GM12873 (cell line): ENCODE results near the gene C1orf35.

Experiments
- TF ChIP-seq, protein P1 (sequence below): IDR thresholded peaks from 2 replicates; pipeline ENCODE4 v1.5.1; 2012; ENCODE audit warnings: low read depth, mild to moderate bottlenecking, moderate library complexity, low read length, control low read depth; ENCODE audit not compliant: insufficient read depth; ENCODE audit errors: missing control alignments

Gene C1orf35

DNA sequence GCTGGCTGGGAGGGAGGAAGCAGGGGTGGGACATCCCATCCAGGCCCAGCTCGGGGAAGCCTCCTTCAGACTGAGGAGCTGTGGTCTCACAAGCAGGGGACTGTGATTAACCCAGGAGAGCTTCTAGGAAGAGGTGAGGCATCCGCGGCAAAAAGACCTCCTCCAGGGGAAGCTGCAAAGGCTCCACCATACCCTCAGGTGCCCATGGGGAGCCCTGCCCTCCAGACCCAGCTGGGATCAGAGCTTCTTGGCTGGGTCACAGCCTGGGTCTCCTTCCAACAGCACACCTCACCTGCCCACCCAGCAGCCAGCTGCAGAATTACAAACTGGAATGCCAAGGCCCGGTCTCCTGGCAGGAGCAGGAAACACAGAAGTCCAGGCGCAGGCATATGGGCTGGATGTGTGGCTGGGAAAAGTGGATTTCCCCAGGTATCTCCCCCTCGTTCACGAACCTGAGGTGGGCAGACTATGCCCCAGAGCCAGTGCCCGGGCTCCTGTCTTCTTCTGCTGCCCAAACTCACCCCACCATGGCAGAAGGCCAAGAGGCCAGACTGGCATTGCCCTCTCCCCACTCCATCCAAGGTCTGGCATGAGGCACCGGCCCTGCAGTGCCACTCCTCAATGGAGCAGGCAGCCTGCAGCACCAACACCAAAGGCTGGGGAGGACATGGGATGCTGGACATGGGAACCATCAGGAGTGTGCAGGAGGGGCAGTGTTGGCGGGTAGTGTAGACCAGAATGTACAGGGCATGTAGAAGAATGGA is 36.1 kb downstream of the C1orf35 start:
- TF ChIP-seq, protein P1, sequence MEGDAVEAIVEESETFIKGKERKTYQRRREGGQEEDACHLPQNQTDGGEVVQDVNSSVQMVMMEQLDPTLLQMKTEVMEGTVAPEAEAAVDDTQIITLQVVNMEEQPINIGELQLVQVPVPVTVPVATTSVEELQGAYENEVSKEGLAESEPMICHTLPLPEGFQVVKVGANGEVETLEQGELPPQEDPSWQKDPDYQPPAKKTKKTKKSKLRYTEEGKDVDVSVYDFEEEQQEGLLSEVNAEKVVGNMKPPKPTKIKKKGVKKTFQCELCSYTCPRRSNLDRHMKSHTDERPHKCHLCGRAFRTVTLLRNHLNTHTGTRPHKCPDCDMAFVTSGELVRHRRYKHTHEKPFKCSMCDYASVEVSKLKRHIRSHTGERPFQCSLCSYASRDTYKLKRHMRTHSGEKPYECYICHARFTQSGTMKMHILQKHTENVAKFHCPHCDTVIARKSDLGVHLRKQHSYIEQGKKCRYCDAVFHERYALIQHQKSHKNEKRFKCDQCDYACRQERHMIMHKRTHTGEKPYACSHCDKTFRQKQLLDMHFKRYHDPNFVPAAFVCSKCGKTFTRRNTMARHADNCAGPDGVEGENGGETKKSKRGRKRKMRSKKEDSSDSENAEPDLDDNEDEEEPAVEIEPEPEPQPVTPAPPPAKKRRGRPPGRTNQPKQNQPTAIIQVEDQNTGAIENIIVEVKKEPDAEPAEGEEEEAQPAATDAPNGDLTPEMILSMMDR: no peak

DNA sequence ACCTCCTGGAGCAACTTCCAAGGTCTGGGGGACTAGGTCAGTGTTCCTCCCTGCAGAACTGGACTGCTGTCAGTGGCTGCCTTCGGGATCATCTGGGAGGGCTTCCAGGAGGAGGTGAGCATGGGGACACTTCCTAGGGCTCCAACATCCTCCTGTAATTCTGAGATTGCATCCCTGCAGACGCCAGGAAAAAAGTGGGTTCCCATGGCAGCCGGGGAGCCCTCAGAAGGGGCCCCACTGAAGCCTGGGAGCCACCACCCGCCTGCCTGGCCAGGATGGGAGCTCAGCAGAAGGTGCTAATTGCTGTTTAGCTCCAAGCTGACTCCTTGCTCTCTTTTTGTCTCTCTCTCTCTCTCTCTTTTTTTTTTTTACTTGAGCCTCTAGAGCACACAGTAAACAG is 36.7 kb downstream of the C1orf35 start:
- TF ChIP-seq, protein P1: no peak

DNA sequence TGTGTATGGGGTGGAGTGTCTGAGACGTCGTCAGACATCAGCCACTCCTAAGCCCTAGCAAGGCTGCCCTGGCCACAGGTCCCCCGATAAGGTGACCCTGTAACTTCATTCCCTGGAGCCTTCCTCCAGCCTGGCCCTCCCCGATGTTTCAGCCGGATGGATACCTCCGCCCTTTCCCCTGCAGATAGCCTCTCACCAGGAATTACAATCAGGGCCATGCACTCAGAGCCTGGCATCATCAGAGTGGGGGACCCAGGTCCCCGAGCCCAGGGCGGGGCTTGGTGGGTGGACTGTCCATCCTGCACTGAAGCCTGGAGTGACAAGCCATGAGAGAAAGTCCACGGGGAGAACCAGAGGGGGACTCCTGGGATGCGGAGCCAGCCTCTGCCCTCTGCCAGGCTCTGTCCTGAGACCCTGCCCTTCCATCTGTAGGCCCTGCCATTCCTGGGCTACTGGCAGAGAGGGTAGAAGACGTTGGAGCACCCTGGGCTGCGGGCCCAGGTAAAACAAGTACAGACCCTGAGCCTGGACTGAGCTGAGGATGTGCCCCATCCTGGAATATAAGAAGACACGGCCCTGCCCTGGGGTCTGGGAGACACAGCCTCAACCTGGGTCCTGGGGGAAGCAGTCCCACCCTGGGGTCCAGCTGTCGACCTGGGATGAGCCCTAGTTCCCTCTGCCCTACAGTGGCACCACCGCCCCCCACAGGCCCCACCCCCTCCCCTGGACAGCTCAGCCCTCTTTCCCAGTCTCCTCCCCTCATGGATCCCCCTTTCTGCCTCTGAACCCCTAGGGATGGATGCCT is 37.4 kb downstream of the C1orf35 start:
- TF ChIP-seq, protein P1: no peak

DNA sequence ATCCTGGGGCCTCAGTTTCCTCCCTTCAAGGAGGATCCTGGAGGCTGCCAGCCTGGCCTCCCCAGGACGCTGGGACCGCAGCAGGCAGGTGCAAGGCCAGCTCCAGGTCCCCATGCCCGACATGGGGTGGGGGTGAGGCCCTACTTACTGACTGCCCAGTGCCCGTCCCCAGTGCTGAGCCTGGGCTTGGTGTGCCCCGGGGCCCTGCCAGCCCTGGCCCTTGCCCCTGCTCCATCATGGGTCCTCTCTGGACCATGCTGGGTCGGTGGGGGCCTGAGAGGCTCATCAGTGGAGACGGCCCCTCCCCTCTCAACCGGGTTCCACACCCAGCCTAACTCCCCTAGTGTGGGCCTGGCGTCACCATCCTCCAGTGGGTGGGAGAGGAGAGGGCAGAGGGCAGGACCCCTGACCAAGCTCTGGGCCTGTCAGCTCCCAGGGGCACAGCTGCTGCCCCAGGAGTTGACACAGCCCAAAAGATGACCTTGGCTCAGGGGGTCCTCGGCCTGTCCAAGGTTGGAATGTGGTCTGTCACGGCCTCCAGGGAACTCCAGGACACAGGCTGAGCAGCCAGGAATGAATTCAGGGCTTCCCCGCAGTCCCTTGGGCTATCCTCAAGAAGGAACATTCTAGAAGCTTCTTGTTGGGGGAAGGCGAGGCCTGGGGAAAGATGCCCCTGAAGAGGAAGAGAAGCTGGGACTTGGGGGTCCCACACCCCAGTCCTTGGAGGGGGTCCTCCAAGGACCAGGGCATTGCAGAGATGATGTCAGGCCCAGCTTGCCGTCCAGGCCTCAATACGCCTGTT is 38.2 kb downstream of the C1orf35 start:
- TF ChIP-seq, protein P1: no peak

DNA sequence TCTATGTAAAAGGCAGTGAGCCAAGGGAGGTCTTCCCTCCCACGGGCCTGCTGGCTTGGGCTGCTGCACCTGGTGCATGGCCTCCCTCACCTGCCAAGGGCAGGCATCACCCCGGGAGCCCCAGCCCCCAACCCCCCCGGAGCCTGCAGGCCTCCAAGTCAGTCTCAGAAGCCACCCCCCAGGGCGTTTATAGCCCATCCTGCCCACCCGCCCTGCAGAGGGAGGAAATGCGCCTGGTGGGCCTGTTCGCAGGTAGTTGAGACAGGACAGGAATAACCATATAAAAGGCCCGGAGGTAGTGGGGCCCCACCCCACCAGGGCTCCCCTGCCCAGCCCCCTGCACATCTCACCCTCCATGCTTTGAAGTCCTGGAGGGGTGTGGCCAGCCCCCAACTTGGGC is 38.8 kb downstream of the C1orf35 start:
- TF ChIP-seq, protein P1: no peak

DNA sequence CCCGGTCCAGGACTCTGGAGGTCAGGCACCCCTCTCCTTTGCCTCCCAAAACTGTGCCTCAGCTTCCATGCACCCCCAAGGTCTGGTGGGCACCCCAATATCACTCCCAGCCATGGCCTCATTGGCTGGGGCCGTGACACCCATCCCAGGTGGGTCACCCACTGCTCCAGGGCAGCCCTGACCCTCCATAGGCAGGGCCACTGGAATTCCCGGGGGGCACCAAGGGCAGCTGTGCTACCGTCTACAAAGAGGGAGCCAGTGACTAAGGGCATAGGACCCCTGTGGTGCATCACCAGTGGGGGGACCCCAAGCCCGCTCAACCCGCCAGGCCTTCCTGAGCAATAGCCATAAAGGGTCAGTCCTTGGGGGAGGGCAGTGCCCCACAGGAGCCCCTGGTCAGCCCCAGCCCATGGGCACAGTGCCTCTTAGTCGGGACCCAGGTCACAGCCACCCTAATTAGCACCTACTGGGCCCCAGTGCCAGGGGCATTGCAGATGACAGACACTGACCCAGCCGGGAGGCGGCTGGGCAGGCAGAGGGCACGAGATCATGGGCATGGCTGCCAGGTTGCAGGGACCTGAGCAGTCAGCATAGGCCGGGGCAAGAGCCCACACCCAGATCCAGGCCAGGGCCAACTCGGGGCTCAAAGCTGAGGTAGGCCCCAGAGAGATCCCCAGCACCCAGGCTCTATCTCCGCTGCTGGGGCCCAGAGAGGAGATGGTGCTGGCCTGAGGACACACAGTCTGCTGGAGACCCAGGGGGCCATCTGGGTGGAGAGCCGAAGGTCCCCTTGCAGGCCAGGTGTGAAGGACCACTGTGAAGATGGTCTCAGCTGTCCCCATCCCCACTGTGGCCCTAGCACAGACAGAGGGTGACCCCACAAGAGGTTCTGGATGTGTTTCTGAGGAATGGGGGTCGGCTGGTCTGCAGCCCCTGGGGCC is 39.6 kb downstream of the C1orf35 start:
- TF ChIP-seq, protein P1: no peak
